Measurements from ENCODE around the gene SP140L.
"Not testable (repeated sequence)": the region's sequence is repeated elsewhere in the genome, so short reads cannot be mapped to it uniquely, and the experiment has no call there.

The SP140L gene

DNA sequence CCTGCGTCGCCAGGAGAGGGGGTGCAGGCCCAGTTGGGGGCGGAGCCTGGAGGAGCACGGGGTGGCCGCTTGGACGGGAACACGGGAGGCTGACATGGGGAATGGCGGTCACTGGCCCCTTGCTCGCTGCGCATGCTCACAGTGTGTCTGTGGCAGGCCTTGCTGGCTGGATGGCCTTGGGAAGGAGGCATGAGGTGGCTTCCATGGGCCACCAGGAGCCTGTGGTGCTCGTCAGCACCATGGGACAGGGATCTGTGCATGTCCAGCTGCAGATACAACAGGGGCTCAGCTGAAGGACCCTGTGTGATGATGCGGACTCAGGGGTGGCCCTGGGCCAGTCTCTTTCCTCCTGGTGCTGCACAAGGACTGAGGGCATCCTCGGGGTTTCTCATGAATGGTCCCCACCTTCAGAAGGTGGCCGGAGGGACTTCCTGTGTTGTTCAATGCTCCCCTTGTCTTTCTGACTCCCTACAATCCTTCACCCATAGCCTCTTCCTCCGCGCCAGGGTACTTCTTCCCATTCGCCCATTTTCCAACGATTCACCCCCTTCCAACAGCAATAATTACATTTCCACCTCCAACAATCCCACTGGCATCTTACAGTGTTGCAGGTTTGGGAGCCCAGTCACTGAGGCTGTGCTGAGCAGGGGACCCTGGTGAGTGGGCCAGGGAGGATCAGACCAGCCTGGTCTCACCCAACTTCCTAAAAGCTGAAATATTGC, 3.4 kb upstream of the SP140L start:
- no peak for DNase-seq (ENCODE audit: low read depth)

- no peak for DNase-seq (ENCODE audit: low read depth)
Measured at GRCh38 chr2:230324503-230324902, 2.5 kb upstream of the SP140L start.

DNA sequence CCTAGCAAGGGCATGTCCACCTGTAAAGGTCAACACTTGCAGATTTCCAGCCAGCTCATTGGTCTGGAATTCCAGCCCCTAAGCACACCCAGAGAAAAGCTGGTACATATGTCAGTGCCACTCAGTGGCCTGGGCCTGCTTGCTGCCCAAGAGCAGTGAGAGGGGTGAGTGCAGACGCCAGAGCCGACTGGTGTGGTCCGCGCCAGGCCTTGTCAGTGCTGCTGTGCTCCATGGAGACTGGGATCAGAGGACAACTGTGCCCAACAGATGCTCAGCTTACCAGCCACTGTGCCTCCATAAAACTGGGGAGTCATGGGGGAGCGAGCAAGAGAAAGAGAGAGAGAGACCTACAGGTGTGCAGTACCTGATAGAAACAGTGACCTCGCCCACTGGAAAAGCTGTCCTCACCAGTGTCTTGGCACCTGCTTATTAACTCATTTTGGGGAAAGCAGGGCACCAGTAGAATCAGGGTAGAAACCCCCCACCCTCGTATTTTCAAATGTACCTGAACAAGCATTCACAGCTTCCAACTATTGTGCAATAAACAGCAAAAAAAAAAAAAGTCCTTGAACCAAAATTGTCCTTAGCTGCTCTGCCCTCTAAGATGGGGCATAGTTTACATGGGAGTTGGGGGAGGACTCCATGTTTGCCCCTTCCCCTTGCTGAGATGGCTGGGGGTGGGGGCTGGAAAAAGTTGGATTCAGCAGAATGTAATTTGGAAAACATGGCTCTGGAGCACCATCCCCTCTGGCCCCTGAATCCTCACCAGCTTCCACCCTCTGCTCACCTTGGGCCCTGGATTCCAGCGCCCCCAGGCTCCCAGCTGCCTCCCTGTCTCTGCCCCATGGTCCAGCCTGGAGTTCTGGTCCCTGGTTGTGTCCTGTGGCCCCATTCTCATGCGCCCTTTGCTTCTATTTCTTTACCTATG, 1.4 kb upstream of the SP140L start:
- no peak for DNase-seq (ENCODE audit: low read depth)

- no peak for DNase-seq (ENCODE audit: low read depth)
Measured at GRCh38 chr2:230327418-230328154, 593 bp downstream of the SP140L start.

DNA sequence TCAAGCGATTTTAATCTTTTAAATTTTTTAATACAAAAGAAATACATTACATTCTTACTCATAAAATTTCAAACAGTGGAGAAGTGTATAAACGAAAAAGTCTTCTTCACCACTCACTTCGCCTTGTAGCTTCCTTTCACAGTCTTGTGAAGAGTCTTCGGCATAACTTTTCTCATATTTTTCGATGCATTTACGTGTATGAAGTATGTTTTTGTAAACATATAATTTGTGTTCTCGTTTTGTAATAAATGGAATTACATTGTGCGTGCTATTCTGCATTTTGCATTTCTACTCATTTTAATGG, 1.1 kb downstream of the SP140L start:
- DNase-seq (ENCODE audit: low read depth) = no peak

DNA sequence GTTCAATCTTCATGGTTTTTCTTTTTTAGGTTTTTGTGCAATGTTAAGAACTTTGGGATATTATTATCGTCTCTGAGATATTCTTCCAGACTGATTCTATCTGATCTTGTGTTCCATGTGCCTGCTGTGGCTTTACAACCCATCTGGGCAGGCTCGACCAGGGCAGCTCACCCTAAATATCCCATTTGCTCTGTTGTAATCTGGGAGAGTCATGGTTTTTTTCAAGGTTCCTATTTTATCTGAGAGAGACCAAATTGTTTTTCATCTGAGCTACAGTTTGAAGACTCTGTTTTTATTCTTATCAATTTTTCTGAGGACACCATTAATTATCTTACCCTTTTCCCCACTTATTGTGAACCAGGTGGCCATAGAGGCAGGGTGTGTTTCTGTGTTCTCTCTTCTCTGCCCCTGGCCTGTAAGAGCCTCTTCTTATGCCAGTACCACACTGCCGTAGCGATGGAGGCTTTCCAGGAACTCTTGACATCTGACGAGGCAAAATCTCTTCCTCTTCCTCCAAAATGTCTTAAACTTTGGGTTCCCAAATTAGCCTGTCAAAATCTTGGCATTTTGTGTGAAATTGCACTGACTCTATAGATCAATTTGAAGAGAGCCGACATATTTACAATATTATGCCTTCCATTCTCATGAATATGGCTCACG, 3.1 kb downstream of the SP140L start:
- no peak for DNase-seq (ENCODE audit: low read depth)

DNA sequence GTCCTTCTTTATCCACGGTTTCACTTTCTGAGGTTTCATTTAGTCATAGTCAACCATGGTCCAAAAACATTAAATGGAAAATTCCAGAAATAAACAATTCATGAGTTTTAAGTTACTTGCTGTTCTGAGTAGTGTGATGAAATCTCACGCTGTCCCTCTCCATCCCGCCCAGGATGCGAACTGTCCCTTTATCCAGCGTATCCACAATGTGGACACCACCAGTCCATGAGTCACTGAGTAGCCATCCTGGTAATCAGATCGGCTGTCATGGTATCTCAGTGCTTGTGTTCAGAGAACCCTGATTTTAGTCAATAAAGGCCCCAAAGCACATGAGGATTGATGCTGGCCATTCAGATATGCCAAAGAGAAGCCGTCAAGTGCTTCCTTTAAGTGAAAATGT, 3.7 kb downstream of the SP140L start:
- DNase-seq (ENCODE audit: low read depth) = no peak

- no peak for DNase-seq (ENCODE audit: low read depth)
Measured at GRCh38 chr2:230335461-230335863, 8.5 kb downstream of the SP140L start.

DNA sequence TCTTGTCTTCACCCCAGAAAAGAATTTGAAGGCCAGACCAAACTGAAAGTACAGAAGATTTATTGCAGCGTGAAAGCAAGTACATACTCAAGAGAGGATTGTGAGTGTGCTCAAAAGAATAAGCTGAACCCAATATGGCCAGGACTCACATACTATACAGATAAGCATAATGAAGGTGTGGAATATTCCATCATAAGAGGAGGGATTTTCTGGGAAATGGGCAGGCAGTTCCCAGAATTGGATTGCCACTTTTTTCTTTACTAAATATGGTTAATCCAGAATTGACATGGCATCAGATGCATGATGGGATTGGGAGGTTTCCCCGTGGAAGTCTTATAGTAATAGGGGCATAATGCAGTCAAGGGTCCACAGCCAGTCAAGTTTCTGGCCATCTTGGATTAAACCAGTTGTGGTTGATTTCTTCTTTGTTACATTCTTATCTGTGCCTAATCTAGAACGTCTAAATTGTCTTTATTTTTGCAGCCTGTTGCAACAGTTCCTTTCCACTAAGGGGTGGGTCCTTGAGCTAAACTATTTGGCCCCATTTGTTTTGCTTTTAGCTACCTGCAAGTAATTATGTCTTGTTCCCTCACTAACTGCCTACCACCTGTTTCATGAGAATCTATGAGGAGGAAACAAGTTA, 9.0 kb downstream of the SP140L start:
- no peak for DNase-seq (ENCODE audit: low read depth)

DNA sequence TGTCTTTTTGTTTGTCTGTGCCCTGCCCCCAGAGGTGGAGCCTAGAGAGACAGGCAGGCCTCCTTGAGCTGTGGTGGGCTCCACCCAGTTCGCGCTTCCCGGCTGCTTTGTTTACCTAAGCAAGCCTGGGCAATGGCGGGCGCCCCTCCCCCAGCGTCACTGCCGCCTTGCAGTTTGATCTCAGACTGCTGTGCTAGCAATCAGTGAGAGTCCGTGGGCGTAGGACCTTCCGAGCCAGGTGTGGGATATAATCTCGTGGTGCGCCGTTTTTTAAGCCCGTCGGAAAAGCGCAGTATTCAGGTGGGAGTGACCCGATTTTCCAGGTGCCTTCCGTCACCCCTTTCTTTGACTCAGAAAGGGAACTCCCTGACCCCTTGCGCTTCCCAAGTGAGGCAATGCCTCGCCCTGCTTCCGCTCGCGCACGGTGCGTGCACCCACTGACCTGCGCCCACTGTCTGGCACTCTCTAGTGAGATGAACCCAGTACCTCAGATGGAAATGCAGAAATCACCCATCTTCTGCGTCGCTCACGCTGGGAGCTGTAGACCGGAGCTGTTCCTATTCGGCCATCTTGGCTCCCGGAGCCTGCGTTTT, 15.0 kb downstream of the SP140L start:
- not testable (repeated sequence) for DNase-seq (ENCODE audit: low read depth)

DNA sequence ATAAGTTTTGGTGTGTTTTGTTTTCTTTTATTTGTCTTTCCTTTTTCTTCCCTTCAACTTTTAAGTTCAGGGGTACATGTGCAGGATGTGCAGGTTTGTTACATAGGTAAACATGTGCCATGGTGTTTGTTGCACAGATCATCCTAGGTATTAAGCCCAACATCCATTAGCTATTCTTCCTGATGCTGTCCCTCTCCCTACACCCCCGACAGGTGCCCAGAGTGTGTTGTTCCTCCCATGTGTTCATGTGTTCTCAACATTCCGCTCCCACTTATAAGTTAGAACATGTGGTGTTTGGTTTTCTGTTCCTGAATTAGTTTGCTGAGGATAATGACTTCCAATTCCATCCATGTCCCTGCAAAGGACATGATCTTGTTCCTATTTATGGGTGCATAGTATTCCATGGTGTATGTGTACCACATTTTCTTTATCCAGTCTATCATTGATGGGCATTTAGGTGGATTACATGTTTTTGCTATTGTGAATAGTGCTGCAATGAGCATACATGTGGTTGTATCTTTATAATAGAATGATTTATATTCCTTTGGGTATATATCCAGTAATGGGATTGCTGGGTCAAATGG, 16.1 kb downstream of the SP140L start:
- DNase-seq (ENCODE audit: low read depth) = not testable (repeated sequence)

GRCh38 chr2:230343747-230344146, 16.8 kb downstream of the SP140L start:
- DNase-seq (ENCODE audit: low read depth) = no peak

GRCh38 chr2:230346465-230346864, 19.5 kb downstream of the SP140L start:
- no peak for DNase-seq (ENCODE audit: low read depth)

- no peak for DNase-seq (ENCODE audit: low read depth)
Measured at GRCh38 chr2:230346921-230347533, 20.0 kb downstream of the SP140L start.

DNA sequence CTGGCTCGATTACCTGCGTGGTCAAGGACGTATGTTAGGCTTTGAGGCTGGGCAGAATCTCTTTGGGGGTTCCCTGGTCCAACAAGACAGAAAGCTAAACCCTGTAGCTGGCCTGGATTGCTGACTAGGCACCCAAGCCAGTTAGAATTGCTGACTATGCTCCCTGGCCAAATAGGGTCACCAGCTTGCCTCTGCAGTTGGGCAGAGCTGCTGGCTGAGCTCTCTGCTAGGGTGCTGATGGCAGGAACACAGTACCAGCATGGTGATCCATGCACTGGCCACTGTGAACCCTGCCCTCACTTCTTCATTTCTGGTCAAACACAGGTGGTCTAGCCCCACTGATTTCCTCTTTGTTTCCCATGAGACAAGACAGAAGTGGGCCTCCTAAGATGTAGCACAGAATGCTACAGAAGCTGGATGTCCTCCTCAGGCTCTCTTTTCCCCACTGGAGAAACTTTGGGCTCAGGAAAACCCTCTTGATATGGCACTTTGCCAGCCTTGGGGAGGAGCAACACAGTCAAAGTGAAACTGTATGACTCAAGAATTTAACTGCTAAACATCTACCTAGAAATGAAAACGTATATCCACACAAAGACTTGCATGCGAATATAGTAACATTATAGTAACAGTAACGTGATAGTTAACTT, 20.8 kb downstream of the SP140L start:
- no peak for DNase-seq (ENCODE audit: low read depth)

- no peak for DNase-seq (ENCODE audit: low read depth)
Measured at GRCh38 chr2:230348787-230349186, 21.8 kb downstream of the SP140L start.

DNA sequence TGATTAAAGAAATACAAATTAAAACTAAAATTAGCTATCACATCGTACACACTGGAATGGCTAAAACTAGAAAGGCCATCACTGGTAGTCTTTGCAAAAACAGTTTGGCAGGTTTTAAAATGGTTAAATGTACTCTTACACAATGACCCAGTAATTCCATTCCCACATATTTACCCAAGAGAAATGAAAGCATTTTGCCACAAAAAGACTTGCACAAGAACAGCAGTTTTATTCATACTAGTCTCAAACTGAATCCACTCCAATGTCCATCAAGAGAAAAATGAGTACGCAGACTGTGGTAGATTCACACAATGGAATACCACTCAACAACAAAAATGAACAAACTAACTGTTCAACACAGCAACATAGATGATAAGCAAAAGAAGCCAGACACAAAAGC, 29.1 kb downstream of the SP140L start:
- no peak for DNase-seq (ENCODE audit: low read depth)

- DNase-seq (ENCODE audit: low read depth) = no peak
Measured at GRCh38 chr2:230358305-230358704, 31.3 kb downstream of the SP140L start.

- no peak for DNase-seq (ENCODE audit: low read depth)
Measured at GRCh38 chr2:230360028-230360427, 33.0 kb downstream of the SP140L start.
